IMR-90 (cell line): ENCODE data around the gene TRAPPC12. TPM values are rescaled to one million over a fixed set of nuclear protein-coding genes. Genes with fewer than 3 reads are reported as not detected.

Experiments used
- ATAC-seq: fragments of 200-7000 bp; cut with Tn5 transposase; 2 replicates; pipeline ENCODE4 v1.9.1; 2020; ENCODE audit warnings: low read depth, mild to moderate bottlenecking, moderate library complexity
- BruUV-seq: library from RNA; stranded (reverse); fragments of 400-500 nt; replicated peaks from 2 replicates; lab custom pipeline; 2021; lab: Mats Ljungman, UMichigan
- CTCF ChIA-PET: fragments of 300-600 bp; formaldehyde crosslinking; extraction: SDS; loops from one replicate; lab custom pipeline; 2021; ENCODE audit warnings: antibody characterized with exemption; lab: Yijun Ruan, JAX
- POLR2A ChIA-PET: fragments of 300-600 bp; sonication (Branson Sonifier 250); formaldehyde crosslinking; loops from one replicate; lab custom pipeline; 2022; ENCODE audit warnings: antibody characterized with exemption; ENCODE audit not compliant: unreplicated experiment; lab: Charles Lee
- DNase-seq: peaks from one replicate; pipeline ENCODE4 v3.0.0; 2013
- H2AFZ ChIP-seq: replicated peaks from 2 replicates; pipeline ENCODE3; 2013; ENCODE audit warnings: low read length, mild to moderate bottlenecking; ENCODE audit not compliant: poor library complexity
- H2AK5ac ChIP-seq: 2 replicates; pipeline ENCODE4 v1.6.1; 2013; ENCODE audit warnings: low read depth, low read length, inconsistent platforms
- H2AK9ac ChIP-seq: replicated peaks from 2 replicates; pipeline ENCODE3; 2013; ENCODE audit warnings: mild to moderate bottlenecking, low read depth, low read length, moderate library complexity; ENCODE audit not compliant: poor library complexity
- H2BK120ac ChIP-seq: 2 replicates; pipeline ENCODE4 v1.6.1; 2013; ENCODE audit warnings: low read depth, low read length, inconsistent platforms
- H2BK15ac ChIP-seq: 3 replicates; pipeline ENCODE4 v1.6.1; 2013; ENCODE audit warnings: low read depth, low read length, inconsistent platforms
- H2BK20ac ChIP-seq: 2 replicates; pipeline ENCODE4 v1.6.1; 2013; ENCODE audit warnings: low read depth, mild to moderate bottlenecking, inconsistent platforms, low read length, moderate library complexity
- H2BK5ac ChIP-seq: 2 replicates; pipeline ENCODE4 v1.6.1; 2013; ENCODE audit warnings: mild to moderate bottlenecking, low read depth, low read length, inconsistent platforms; ENCODE audit not compliant: poor library complexity, severe bottlenecking
- H3K14ac ChIP-seq: replicated peaks from 2 replicates; pipeline ENCODE4 v1.6.1; 2013; ENCODE audit warnings: low read depth, low read length, inconsistent platforms
- H3K18ac ChIP-seq: 2 replicates; pipeline ENCODE4 v1.6.1; 2013; ENCODE audit warnings: low read depth, low read length, control low read depth
- H3K23ac ChIP-seq: 2 replicates; pipeline ENCODE4 v1.6.1; 2013; ENCODE audit warnings: low read depth, low read length, inconsistent platforms
- H3K27ac ChIP-seq: 2 replicates; pipeline ENCODE4 v1.5.1; 2013; ENCODE audit warnings: mild to moderate bottlenecking, control low read depth, low read length; ENCODE audit not compliant: insufficient read depth
- H3K27me3 ChIP-seq: 2 replicates; pipeline ENCODE4 v1.6.1; 2013; ENCODE audit warnings: low read length; ENCODE audit not compliant: control insufficient read depth, insufficient read depth
- H3K36me3 ChIP-seq: 2 replicates; pipeline ENCODE4 v1.6.1; 2013; ENCODE audit warnings: low read length, mixed read lengths; ENCODE audit not compliant: control insufficient read depth, insufficient read depth
- H3K4ac ChIP-seq: 2 replicates; pipeline ENCODE4 v1.6.1; 2013; ENCODE audit warnings: low read depth, low read length, inconsistent platforms
- H3K4me1 ChIP-seq: 2 replicates; pipeline ENCODE4 v1.6.1; 2013; ENCODE audit warnings: low read length, mixed read lengths; ENCODE audit not compliant: control insufficient read depth, insufficient read depth
- H3K4me2 ChIP-seq: 2 replicates; pipeline ENCODE4 v1.6.1; 2013; ENCODE audit warnings: low read depth, mild to moderate bottlenecking, control low read depth, low read length, moderate library complexity
- H3K4me3 ChIP-seq: 2 replicates; pipeline ENCODE4 v1.5.1; 2013; ENCODE audit warnings: low read depth, mild to moderate bottlenecking, control low read depth, low read length, moderate library complexity; ENCODE audit not compliant: insufficient read depth
- H3K56ac ChIP-seq: 2 replicates; pipeline ENCODE4 v1.6.1; 2013; ENCODE audit warnings: low read length, inconsistent platforms; ENCODE audit not compliant: insufficient read depth; ENCODE audit errors: extremely low read depth
- H3K79me1 ChIP-seq, 2 experiments: 2 replicates each; pipeline ENCODE4 v1.6.1; 2013; ENCODE audit warnings: low read length in 2 of 2, inconsistent platforms in 1 of 2, low read depth in 1 of 2
- H3K9ac ChIP-seq: 2 replicates; pipeline ENCODE4 v1.6.1; 2013; ENCODE audit warnings: low read depth, low read length, control low read depth
- H3K9me1 ChIP-seq: 2 replicates; pipeline ENCODE4 v1.6.1; 2013; ENCODE audit warnings: low read length, inconsistent platforms; ENCODE audit not compliant: insufficient read depth
- H3K9me3 ChIP-seq: 2 replicates; pipeline ENCODE4 v1.6.1; 2013; ENCODE audit warnings: low read length; ENCODE audit not compliant: control insufficient read depth, insufficient read depth
- H4K20me1 ChIP-seq: 2 replicates; pipeline ENCODE4 v1.6.1; 2013; ENCODE audit warnings: low read length, inconsistent platforms; ENCODE audit not compliant: insufficient read depth
- H4K5ac ChIP-seq: 2 replicates; pipeline ENCODE4 v1.6.1; 2013; ENCODE audit warnings: mild to moderate bottlenecking, low read depth, low read length, control low read depth
- H4K8ac ChIP-seq, 2 experiments: 2 replicates each; pipeline ENCODE4 v1.6.1; 2013; ENCODE audit warnings: low read depth in 2 of 2, low read length in 2 of 2, control low read depth in 1 of 2, inconsistent platforms in 1 of 2
- H4K91ac ChIP-seq: 2 replicates; pipeline ENCODE4 v1.6.1; 2013; ENCODE audit warnings: low read depth, low read length, inconsistent platforms; ENCODE audit not compliant: insufficient read depth
- CEBPB ChIP-seq: IDR thresholded peaks from 2 replicates; pipeline ENCODE4 v1.6.1; 2012; ENCODE audit warnings: low read depth, low read length, improper control_type of control experiment
- FOS ChIP-seq: fragments of 150-350 bp; IDR thresholded peaks from 2 replicates; pipeline ENCODE4 v1.6.1; 2016; ENCODE audit warnings: low read depth, low read length
- MAFK ChIP-seq: IDR thresholded peaks from 2 replicates; pipeline ENCODE4 v1.6.1; 2012; ENCODE audit warnings: low read depth, low read length, improper control_type of control experiment
- NFE2L2 ChIP-seq: fragments of 150-350 bp; IDR thresholded peaks from 2 replicates; pipeline ENCODE4 v1.6.1; 2016; ENCODE audit warnings: low read depth, mild to moderate bottlenecking, low read length
- POLR2A ChIP-seq: IDR thresholded peaks from 2 replicates; pipeline ENCODE4 v1.6.1; 2012; ENCODE audit warnings: mild to moderate bottlenecking, low read depth, low read length
- RAD21 ChIP-seq: IDR thresholded peaks from 2 replicates; pipeline ENCODE4 v1.6.1; 2012; ENCODE audit warnings: low read length, improper control_type of control experiment
- RCOR1 ChIP-seq: IDR thresholded peaks from 2 replicates; pipeline ENCODE4 v1.6.1; 2012; ENCODE audit warnings: mild to moderate bottlenecking, low read length, improper control_type of control experiment; ENCODE audit not compliant: insufficient replicate concordance
- RFX5 ChIP-seq: IDR thresholded peaks from 2 replicates; pipeline ENCODE4 v1.8.0; 2012; ENCODE audit warnings: low read depth, mild to moderate bottlenecking, low read length, moderate library complexity
- SMC3 ChIP-seq: fragments of 150-350 bp; IDR thresholded peaks from 2 replicates; pipeline ENCODE4 v1.6.1; 2016; ENCODE audit warnings: low read depth, mild to moderate bottlenecking, antibody characterized with exemption, low read length, moderate library complexity
- USF2 ChIP-seq: fragments of 150-350 bp; IDR thresholded peaks from 2 replicates; pipeline ENCODE4 v1.6.1; 2017; ENCODE audit warnings: mild to moderate bottlenecking, antibody characterized with exemption, low read length, low read depth
- WGBS, 2 experiments: methylation state at CpG; one replicate each; pipeline versions ENCODE4 v1.1.5 to v1.1.7; 2013; ENCODE audit warnings: missing lambda C conversion rate in 2 of 2; ENCODE audit not compliant: insufficient read length in 1 of 2; ENCODE audit errors: extremely low coverage in 2 of 2; 5-methylcytosine and 5-hydroxymethylcytosine counted together
- dilution Hi-C: fragments of 300-500 bp; cut with HindIII; formaldehyde crosslinking; loops from one replicate; pipeline ENCODE4 v1.14.3; 2018; ENCODE audit warnings: low sequenced_read_pairs; ENCODE audit not compliant: unreplicated experiment
- in situ Hi-C: fragments of 300-500 bp; cut with MboI; formaldehyde crosslinking; loops from 3 replicates; pipeline ENCODE4 v1.14.3; 2019; ENCODE audit warnings: low sequenced_read_pairs, inconsistent platforms, mixed read lengths
- intact Hi-C: fragments of 100-400 bp; cut with micrococcal nuclease; formaldehyde crosslinking; loops from 2 replicates; pipeline ENCODE4 v1.10.0; 2022
- polyA plus RNA-seq, 3 experiments: library from polyadenylated mRNA; depleted of rRNA; stranded (reverse); fragments of >200 nt; gene quantifications; 2 replicates each; pipeline ENCODE4 v1.2.3, GENCODE V29; 2012; ENCODE audit warnings: low replicate concordance in 1 of 3
- total RNA-seq: library from RNA; depleted of rRNA; stranded (reverse); fragments of >200 nt; gene quantifications from 2 replicates; pipeline ENCODE4 v1.2.3, GENCODE V29; 2012
- TF ChIP-seq, protein P1 (sequence below): conservative IDR thresholded peaks from 2 replicates; pipeline ENCODE4 v1.5.1; 2012; ENCODE audit warnings: mild to moderate bottlenecking, low read depth, low read length, improper control_type of control experiment
- TF ChIP-seq, protein P2 (sequence below): fragments of 150-350 bp; IDR thresholded peaks from 2 replicates; pipeline ENCODE4 v1.6.1; 2016; ENCODE audit warnings: low read depth, mild to moderate bottlenecking, low read length, moderate library complexity, borderline replicate concordance

The TRAPPC12 gene
- total and polyA plus RNA-seq, 2 of the 4 experiments (the other 2 are of a cell fraction) = 25.8 to 69.9 TPM

- intact Hi-C loops (no loop called here), dilution Hi-C loops (no loop called here), in situ Hi-C loops (no loop called here)
- Histone ChIP-seq H2BK120ac (no peak overlapping the region), H4K5ac (no peak overlapping the region), H2AK9ac (no peak overlapping the region), H3K4me1 (no peaks in the 10 kb centered on the region; the same call in 1 of the 2 replicates), H2BK20ac (no peak overlapping the region), H4K91ac (no peak overlapping the region), H3K4me3 (no peak overlapping the region), H2BK15ac (no peak overlapping the region), H2BK5ac (no peak overlapping the region), H3K27me3 (no peaks in the 10 kb centered on the region), H3K18ac (no peak overlapping the region), H3K79me1 (peaks cover 29 to 49% of the 10 kb centered on the region in 2 experiments), H4K8ac (no peak overlapping the region), H3K9me3 (peaks cover 11% of the 10 kb centered on the region), H3K9ac (no peak overlapping the region), H3K36me3 (peaks cover 45% of the 10 kb centered on the region), H3K4ac (no peak overlapping the region), H3K56ac (no peak overlapping the region), H3K27ac (no peak overlapping the region), H2AK5ac (no peak overlapping the region), H3K9me1 (peaks cover 3% of the 10 kb centered on the region; the same call in 1 of the 2 replicates), H4K20me1 (peaks cover 16% of the 10 kb centered on the region), H2AFZ (no peak overlapping the region), H3K23ac (no peak overlapping the region), H3K14ac (no peak overlapping the region), H3K4me2 (no peak overlapping the region)
- TF ChIP-seq NFE2L2 = no peak
- TF ChIP-seq, protein P1, sequence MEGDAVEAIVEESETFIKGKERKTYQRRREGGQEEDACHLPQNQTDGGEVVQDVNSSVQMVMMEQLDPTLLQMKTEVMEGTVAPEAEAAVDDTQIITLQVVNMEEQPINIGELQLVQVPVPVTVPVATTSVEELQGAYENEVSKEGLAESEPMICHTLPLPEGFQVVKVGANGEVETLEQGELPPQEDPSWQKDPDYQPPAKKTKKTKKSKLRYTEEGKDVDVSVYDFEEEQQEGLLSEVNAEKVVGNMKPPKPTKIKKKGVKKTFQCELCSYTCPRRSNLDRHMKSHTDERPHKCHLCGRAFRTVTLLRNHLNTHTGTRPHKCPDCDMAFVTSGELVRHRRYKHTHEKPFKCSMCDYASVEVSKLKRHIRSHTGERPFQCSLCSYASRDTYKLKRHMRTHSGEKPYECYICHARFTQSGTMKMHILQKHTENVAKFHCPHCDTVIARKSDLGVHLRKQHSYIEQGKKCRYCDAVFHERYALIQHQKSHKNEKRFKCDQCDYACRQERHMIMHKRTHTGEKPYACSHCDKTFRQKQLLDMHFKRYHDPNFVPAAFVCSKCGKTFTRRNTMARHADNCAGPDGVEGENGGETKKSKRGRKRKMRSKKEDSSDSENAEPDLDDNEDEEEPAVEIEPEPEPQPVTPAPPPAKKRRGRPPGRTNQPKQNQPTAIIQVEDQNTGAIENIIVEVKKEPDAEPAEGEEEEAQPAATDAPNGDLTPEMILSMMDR = no peak
- no peak for TF ChIP-seq SMC3
- no peak for TF ChIP-seq POLR2A
- no peak for TF ChIP-seq RAD21
- TF ChIP-seq, protein P2, sequence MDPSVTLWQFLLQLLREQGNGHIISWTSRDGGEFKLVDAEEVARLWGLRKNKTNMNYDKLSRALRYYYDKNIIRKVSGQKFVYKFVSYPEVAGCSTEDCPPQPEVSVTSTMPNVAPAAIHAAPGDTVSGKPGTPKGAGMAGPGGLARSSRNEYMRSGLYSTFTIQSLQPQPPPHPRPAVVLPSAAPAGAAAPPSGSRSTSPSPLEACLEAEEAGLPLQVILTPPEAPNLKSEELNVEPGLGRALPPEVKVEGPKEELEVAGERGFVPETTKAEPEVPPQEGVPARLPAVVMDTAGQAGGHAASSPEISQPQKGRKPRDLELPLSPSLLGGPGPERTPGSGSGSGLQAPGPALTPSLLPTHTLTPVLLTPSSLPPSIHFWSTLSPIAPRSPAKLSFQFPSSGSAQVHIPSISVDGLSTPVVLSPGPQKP = no peak
- TF ChIP-seq FOS = no peak
- no peak for TF ChIP-seq RFX5
- no peak for TF ChIP-seq USF2
- no peak for TF ChIP-seq MAFK
- no peak for TF ChIP-seq CEBPB
- no peak for TF ChIP-seq RCOR1
- no peak for DNase-seq
- WGBS, 2 experiments = 100% methylated on average over 1 of the region's 4 CpGs; no CpG with 5 or more reads in 1 of the 2 experiments
- ATAC-seq = no peak
- BruUV-seq = no TSS peak
- POLR2A ChIA-PET = no interaction called here
- CTCF ChIA-PET = no interaction called here
These were observed 12.7 kb downstream of the TRAPPC12 start for GRCh38 chr2:3392216-3392615.
